ENCODE measurements around the gene CASTOR1. TPM values are rescaled to one million over a fixed set of nuclear protein-coding genes. Genes with fewer than 3 reads are reported as not detected.
A peak's percentile ranks its signal among the peaks of the same experiment; 100 is the strongest.

CASTOR1 gene
- total RNA-seq, 1 experiment from 2014 or later, result 8.4 TPM

DNA sequence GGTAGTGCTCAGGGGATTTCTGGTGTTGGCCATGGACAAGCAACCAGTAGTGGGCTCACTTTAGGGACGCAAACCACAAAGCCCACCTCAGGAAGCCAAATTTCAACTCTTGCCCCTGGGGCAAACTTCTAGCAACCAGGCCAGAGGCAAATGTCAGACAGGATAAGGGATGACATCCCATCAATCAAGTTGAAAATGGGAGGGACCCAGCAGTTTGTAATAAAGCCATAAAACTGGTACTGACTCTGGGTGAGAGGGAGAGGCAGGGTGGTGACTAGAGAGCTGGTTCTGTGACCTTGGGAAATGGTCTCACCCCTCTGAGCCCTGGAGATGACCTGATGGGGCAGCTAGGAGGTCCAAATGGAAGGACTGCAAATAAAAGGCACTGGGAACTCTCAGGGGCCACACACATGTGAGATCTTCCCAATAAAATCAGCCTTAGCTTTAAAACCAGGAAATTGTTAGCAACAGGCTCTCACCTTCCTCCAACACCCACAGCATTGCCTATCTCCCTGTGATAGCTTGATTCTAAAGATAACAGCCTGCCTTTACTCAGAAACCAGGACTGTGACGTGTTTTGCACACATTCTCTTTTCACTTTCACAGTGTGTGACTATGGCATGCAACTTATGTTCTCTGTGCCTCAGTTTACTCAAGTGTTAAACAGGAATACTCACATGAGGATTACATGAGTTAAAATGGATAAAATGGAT is 43.8 kb upstream of the CASTOR1 start:
- no peaks in the 10 kb centered on the region for H3K9me3 ChIP-seq (ENCODE audit: low read length)
- no peaks in the 10 kb centered on the region for H3K79me2 ChIP-seq (ENCODE audit: low read length)
- no peak overlapping the region for H3K9ac ChIP-seq (ENCODE audit: low read length)
- no peak overlapping the region for H2AFZ ChIP-seq (ENCODE audit: low read length)
- H3K27me3 ChIP-seq (ENCODE audit: low read length), result no peaks in the 10 kb centered on the region
- H4K20me1 ChIP-seq (ENCODE audit: insufficient read depth, low read depth, low read length), result no peaks in the 10 kb centered on the region
- H3K4me1 ChIP-seq (ENCODE audit: low read length), result peaks cover 4% of the 10 kb centered on the region
- DNase-seq, result no peak
- no peaks in the 10 kb centered on the region for H3K9me2 ChIP-seq (replicated peaks; ENCODE audit: insufficient read depth, low read length)
- no peak overlapping the region for H3K4me3 ChIP-seq (ENCODE audit: low read length)
- peaks cover 41% of the 10 kb centered on the region for H3K36me3 ChIP-seq (ENCODE audit: insufficient read depth, low read length)
- H3K4me2 ChIP-seq (ENCODE audit: low read depth, low read length, poor library complexity, severe bottlenecking), result no peak overlapping the region
- no peak overlapping the region for H3K27ac ChIP-seq (ENCODE audit: low read length)

- DNase-seq, result no peak
- H3K27ac ChIP-seq (ENCODE audit: low read length), result no peak overlapping the region
- H4K20me1 ChIP-seq (ENCODE audit: insufficient read depth, low read depth, low read length), result no peaks in the 10 kb centered on the region
- H3K4me2 ChIP-seq (ENCODE audit: low read depth, low read length, poor library complexity, severe bottlenecking), result no peak overlapping the region
- H3K79me2 ChIP-seq (ENCODE audit: low read length), result no peaks in the 10 kb centered on the region
- no peak overlapping the region for H3K4me3 ChIP-seq (ENCODE audit: low read length)
- H3K9me3 ChIP-seq (ENCODE audit: low read length), result no peaks in the 10 kb centered on the region
- H3K4me1 ChIP-seq (ENCODE audit: low read length), result peaks cover 10% of the 10 kb centered on the region
- no peak overlapping the region for H3K9ac ChIP-seq (ENCODE audit: low read length)
- H3K27me3 ChIP-seq (ENCODE audit: low read length), result no peaks in the 10 kb centered on the region
- H2AFZ ChIP-seq (ENCODE audit: low read length), result no peak overlapping the region
- no peaks in the 10 kb centered on the region for H3K9me2 ChIP-seq (replicated peaks; ENCODE audit: insufficient read depth, low read length)
- peaks cover 41% of the 10 kb centered on the region for H3K36me3 ChIP-seq (ENCODE audit: insufficient read depth, low read length)
These were observed 43.2 kb upstream of the CASTOR1 start for GRCh38 chr22:30332551-30332950.

DNA sequence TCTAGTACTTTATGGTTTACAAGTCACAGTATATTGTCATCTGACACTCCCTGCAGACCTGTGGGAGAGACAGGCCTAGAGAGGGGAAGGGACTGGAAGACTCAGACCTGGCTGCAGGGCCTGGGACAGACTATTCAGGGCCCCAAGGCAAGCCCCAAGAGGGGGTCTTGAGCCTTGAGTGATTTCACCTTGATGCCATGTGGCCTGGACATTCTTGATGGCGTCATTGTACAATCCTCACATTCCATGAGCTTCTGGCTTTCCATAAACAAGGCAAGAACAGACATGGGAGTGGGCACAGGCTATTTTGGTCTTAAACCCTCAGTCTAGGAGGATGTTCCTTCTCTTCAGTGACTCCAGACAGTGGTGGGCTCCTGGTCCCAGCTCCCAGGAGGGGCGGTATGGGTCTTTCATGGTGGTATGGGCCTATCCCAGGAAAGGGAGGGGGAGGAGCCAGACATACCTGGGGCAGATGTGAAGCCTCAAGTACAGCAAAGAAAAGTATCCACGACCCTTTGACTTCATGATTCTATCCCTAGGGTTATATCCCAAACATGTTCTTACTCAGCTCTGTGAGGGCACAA is 39.3 kb upstream of the CASTOR1 start:
- Histone ChIP-seq H3K4me3 (ENCODE audit: low read length) (no peak overlapping the region), H3K27ac (ENCODE audit: low read length) (no peak overlapping the region), H3K4me1 (ENCODE audit: low read length) (peaks cover 30% of the 10 kb centered on the region), H3K27me3 (ENCODE audit: low read length) (no peaks in the 10 kb centered on the region), H3K4me2 (ENCODE audit: low read depth, low read length, poor library complexity, severe bottlenecking) (peak overlapping the region; percentile 93), H4K20me1 (ENCODE audit: insufficient read depth, low read depth, low read length) (peaks cover 4% of the 10 kb centered on the region; the same call in 1 of the 2 replicates), H3K36me3 (ENCODE audit: insufficient read depth, low read length) (peaks cover 17% of the 10 kb centered on the region), H3K9ac (ENCODE audit: low read length) (no peak overlapping the region; the same call in 1 of the 2 replicates), H3K9me2 (replicated peaks; ENCODE audit: insufficient read depth, low read length) (no peaks in the 10 kb centered on the region), H2AFZ (ENCODE audit: low read length) (no peak overlapping the region), H3K79me2 (ENCODE audit: low read length) (peaks cover 22% of the 10 kb centered on the region), H3K9me3 (ENCODE audit: low read length) (no peaks in the 10 kb centered on the region)
- no peak for DNase-seq

GRCh38 chr22:30327864-30328345 is 38.6 kb upstream of the CASTOR1 start:
- no peaks in the 10 kb centered on the region for H3K9me2 ChIP-seq (replicated peaks; ENCODE audit: insufficient read depth, low read length)
- H3K27me3 ChIP-seq (ENCODE audit: low read length), result no peaks in the 10 kb centered on the region
- no peak for DNase-seq
- H2AFZ ChIP-seq (ENCODE audit: low read length), result no peak overlapping the region
- H3K9ac ChIP-seq (ENCODE audit: low read length), result peak overlapping the region; percentile 77
- H4K20me1 ChIP-seq (ENCODE audit: insufficient read depth, low read depth, low read length), result peaks cover 4% of the 10 kb centered on the region; the same call in 1 of the 2 replicates
- H3K4me1 ChIP-seq (ENCODE audit: low read length), result peaks cover 30% of the 10 kb centered on the region
- peak overlapping the region; percentile 81 for H3K4me3 ChIP-seq (ENCODE audit: low read length)
- H3K36me3 ChIP-seq (ENCODE audit: insufficient read depth, low read length), result peaks cover 10% of the 10 kb centered on the region
- H3K27ac ChIP-seq (ENCODE audit: low read length), result peak overlapping the region; percentile 62
- H3K4me2 ChIP-seq (ENCODE audit: low read depth, low read length, poor library complexity, severe bottlenecking), result peak overlapping the region; percentile 93
- H3K9me3 ChIP-seq (ENCODE audit: low read length), result no peaks in the 10 kb centered on the region
- peaks cover 25% of the 10 kb centered on the region for H3K79me2 ChIP-seq (ENCODE audit: low read length)

DNA sequence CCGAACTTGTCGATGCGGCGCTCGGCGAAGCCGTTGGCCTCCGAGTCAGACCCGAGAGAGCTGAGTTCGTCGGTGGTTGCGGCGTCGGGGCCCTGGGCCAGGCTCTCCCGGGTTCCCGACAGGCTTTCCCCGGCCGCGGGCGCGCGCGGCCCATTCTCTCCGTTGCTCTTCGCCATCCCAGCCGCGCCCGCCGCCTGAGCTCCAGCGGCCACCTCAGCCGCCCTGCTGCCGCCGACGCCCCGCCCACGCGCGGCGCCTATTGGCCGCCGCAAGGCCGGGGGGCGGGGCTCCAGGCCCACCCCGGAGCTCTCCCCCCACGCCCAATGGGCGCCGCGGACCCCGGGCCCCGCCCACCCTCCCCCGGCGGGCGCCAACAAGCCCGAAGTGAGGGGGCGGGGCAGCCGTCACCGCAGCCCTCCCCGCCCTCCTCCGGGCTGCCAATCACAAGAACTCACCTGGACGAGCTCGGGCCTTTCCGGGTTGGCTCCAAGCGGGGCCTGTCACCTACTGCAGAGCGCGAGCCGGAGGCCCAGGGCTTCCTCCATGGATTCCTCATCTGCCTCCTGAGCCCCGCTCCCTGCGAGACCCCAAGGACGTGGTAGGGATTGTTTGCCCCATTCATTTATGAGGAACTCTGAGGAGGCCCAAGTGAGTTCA is 37.5 kb upstream of the CASTOR1 start, which contains the start of gene TBC1D10A:
Gene TBC1D10A (minus strand): TSS at position 236 of the 657 bp plus-strand sequence. CDS start 60 bp downstream, at position 176.
- Histone ChIP-seq H3K9me2 (replicated peaks; ENCODE audit: insufficient read depth, low read length) (no peaks in the 10 kb centered on the region), H3K4me1 (ENCODE audit: low read length) (peaks cover 30% of the 10 kb centered on the region), H3K27ac (ENCODE audit: low read length) (peak within 1 kb of the TSS; percentile 62), H4K20me1 (ENCODE audit: insufficient read depth, low read depth, low read length) (peaks cover 4% of the 10 kb centered on the region; the same call in 1 of the 2 replicates), H2AFZ (ENCODE audit: low read length) (peak within 1 kb of the TSS; percentile 80; the same call in 1 of the 2 replicates), H3K27me3 (ENCODE audit: low read length) (no peaks in the 10 kb centered on the region), H3K4me2 (ENCODE audit: low read depth, low read length, poor library complexity, severe bottlenecking) (peak within 1 kb of the TSS; percentile 93), H3K9me3 (ENCODE audit: low read length) (no peaks in the 10 kb centered on the region), H3K9ac (ENCODE audit: low read length) (peak within 1 kb of the TSS; percentile 95), H3K79me2 (ENCODE audit: low read length) (peaks cover 25% of the 10 kb centered on the region), H3K4me3 (ENCODE audit: low read length) (peak within 1 kb of the TSS; percentile 93), H3K36me3 (ENCODE audit: insufficient read depth, low read length) (peaks cover 3% of the 10 kb centered on the region; the same call in 1 of the 2 replicates)
- DNase-seq, result peak; percentile 96

DNA sequence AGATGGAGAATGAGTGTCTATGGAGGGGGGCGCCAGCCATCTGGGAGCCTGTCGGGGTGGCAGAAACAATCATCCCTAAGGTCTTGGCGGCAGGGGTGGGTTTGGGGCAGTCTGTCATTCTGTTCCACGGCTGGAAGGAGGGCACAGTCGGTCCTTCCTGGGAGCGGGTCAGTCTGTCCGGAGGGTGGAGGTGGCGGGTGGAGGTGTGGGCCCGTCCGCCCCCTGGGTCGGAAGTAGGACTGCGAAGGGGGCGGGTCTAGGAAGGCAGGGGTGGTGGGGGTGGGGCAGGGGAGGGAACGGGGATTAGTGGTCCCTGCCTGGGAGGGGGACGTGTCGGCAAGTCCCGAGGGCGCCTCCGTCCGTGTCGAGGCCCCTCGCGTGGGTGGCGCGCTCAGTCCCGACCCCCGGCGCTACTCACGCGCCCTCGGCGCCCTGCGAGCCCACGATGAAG is 37.0 kb upstream of the CASTOR1 start:
- Histone ChIP-seq H3K27me3 (ENCODE audit: low read length) (no peaks in the 10 kb centered on the region), H3K4me1 (ENCODE audit: low read length) (peaks cover 30% of the 10 kb centered on the region), H3K79me2 (ENCODE audit: low read length) (peaks cover 25% of the 10 kb centered on the region), H3K4me2 (ENCODE audit: low read depth, low read length, poor library complexity, severe bottlenecking) (peak overlapping the region; percentile 88), H3K9ac (ENCODE audit: low read length) (peak overlapping the region; percentile 95), H3K9me2 (replicated peaks; ENCODE audit: insufficient read depth, low read length) (no peaks in the 10 kb centered on the region), H3K27ac (ENCODE audit: low read length) (no peak overlapping the region), H4K20me1 (ENCODE audit: insufficient read depth, low read depth, low read length) (peaks cover 4% of the 10 kb centered on the region; the same call in 1 of the 2 replicates), H3K4me3 (ENCODE audit: low read length) (peak overlapping the region; percentile 93), H3K36me3 (ENCODE audit: insufficient read depth, low read length) (peaks cover 3% of the 10 kb centered on the region; the same call in 1 of the 2 replicates), H3K9me3 (ENCODE audit: low read length) (no peaks in the 10 kb centered on the region), H2AFZ (ENCODE audit: low read length) (peak overlapping the region; percentile 80; the same call in 1 of the 2 replicates)
- DNase-seq, result peak; percentile 69

DNA sequence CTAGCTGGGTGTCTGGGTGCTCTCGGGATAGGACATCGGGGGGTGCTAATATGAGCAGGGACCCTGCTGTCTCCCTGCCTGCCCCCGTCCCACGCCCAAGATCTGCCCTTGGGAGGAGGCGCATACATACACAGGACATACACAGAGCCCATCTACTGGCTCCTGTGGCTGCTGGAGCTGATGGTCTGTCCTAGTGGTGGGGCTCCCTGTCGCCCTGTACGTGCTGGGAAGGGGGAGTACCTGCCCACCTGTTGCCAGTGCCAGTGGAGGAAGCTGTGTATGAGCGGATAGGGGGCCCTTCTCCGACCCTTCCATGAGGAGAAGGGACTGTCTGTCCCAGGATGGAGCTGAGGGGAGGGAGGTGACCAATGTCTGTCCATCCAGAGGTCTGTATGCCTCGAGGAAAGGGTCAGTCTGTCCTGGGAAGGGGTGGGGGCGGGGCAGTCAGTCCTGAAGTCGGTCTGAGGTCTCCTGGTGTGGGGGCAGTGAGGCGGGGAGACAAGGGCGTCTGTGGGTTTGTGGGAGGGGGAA is 36.5 kb upstream of the CASTOR1 start:
- Histone ChIP-seq H3K4me3 (ENCODE audit: low read length) (peak overlapping the region; percentile 93), H3K79me2 (ENCODE audit: low read length) (peaks cover 27% of the 10 kb centered on the region)

More for the DNA sequence above, 36.5 kb upstream of the CASTOR1 start:
- H3K4me2 ChIP-seq (ENCODE audit: low read depth, low read length, poor library complexity, severe bottlenecking), result peak overlapping the region; percentile 88
- no peaks in the 10 kb centered on the region for H3K9me2 ChIP-seq (replicated peaks; ENCODE audit: insufficient read depth, low read length)
- H3K27ac ChIP-seq (ENCODE audit: low read length), result no peak overlapping the region
- H3K36me3 ChIP-seq (ENCODE audit: insufficient read depth, low read length), result peaks cover 3% of the 10 kb centered on the region; the same call in 1 of the 2 replicates
- H3K4me1 ChIP-seq (ENCODE audit: low read length), result peaks cover 30% of the 10 kb centered on the region
- no peaks in the 10 kb centered on the region for H3K27me3 ChIP-seq (ENCODE audit: low read length)
- no peak for DNase-seq
- peak overlapping the region; percentile 95 for H3K9ac ChIP-seq (ENCODE audit: low read length)
- H3K9me3 ChIP-seq (ENCODE audit: low read length), result no peaks in the 10 kb centered on the region
- H2AFZ ChIP-seq (ENCODE audit: low read length), result no peak overlapping the region
- peaks cover 4% of the 10 kb centered on the region; the same call in 1 of the 2 replicates for H4K20me1 ChIP-seq (ENCODE audit: insufficient read depth, low read depth, low read length)

All from Karpas-422 (cell line).